ENCODE data around the gene ZC2HC1B.
A peak's percentile ranks its signal among the peaks of the same experiment; 100 is the strongest.

The ZC2HC1B gene

GRCh38 chr6:143964674-143965081 lies 100.4 kb downstream of the ZC2HC1B start:
- no peak for FAIRE-seq

DNA sequence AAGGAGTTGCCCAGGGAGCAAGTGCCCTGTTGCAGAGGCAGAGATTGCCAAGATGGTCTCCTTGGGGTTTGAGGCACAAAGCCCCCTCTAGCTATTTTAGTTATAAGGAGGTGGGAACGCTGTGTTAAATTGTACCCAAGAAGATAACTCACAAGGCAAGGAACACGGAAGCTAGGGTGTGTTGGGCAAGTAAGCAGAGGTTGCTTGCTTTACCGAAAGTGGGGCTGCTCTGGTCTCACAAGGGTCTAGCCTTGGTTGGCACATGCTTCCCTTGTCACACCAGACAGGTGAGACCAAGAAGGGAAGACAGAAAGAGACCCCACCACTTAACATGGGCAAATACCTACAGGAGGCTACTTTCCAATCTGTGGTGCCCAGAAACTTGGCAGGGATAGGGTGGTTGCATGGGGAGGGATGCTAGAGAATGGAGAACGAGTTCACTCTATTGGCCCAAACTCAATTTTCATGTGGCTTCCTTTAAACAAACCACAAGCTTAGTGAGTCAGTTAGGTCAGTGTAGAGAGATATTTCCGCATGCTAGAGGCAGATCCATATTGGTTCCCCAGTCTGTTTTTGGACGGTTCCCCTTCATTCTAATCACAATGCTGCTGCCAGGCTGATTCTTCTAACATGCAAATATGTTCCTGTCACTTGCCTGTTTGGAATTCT lies 101.4 kb downstream of the ZC2HC1B start:
- FAIRE-seq: no peak

DNA sequence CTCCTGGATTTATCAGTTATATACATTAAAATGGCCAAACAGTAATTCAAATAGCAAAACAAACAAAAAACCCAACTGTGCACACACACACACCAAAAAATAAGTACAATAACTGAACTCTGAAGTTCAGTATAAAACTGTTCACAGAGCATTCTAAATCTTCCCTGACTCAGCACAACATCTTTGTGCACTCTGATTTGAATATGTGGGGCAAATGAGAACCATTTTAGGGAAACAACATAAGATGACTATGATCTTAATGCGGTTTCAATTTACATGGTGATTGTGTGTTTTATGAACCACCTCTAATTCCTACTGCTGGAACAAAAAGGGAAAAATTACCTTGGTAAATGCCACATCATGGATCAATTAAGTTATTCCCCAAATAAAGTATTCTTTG lies 102.0 kb downstream of the ZC2HC1B start:
- FAIRE-seq: no peak

DNA sequence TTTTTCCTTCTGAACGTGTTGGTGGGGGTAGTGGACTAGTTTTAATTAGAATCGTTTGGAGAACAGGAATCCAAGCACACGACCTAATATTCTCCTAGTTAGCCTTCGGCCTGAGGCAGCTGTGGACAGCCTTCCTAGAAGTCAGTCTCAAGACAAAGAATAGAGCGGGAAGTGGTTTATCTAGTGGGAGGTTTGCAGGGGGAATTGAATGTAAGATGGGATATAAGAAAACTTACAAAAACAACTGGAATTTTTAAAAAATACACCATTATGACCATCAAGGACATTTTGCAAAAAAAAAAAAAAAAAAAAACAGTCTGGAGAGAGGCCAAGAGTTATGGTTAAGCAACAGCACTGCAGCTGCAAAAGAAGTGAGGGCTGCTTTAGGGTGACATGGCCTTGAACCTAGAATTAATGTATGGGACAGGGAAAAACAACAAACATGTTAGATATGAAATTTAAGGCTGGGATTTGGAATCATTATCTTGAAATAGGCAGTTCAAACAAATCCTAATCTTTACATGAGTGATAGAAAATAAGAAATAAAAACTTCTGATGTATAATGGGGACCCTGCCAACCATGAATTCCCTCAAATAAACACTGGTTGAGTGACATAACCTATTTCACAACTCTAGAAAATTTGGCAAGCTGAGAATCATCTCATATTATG lies 103.6 kb downstream of the ZC2HC1B start:
- peak; percentile 93 for FAIRE-seq

DNA sequence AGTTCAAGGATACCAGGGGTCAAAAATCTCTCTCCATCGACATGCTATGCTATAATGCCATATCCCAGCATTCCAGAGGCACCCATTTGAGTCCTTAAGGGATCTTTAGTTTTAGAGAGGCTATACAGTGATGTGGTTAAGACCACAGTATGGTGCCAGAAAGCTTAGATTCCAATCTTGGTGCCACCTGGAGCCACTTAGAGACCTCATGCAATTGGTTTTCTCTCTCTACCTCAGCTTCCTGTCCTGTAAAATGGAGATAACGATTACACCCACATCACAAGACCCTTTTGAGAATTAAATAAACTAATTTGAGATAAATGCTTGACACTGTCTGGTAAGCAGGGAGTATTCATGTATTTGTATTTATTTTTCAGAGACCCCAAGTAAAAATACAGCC lies 104.8 kb downstream of the ZC2HC1B start:
- no peak for FAIRE-seq

DNA sequence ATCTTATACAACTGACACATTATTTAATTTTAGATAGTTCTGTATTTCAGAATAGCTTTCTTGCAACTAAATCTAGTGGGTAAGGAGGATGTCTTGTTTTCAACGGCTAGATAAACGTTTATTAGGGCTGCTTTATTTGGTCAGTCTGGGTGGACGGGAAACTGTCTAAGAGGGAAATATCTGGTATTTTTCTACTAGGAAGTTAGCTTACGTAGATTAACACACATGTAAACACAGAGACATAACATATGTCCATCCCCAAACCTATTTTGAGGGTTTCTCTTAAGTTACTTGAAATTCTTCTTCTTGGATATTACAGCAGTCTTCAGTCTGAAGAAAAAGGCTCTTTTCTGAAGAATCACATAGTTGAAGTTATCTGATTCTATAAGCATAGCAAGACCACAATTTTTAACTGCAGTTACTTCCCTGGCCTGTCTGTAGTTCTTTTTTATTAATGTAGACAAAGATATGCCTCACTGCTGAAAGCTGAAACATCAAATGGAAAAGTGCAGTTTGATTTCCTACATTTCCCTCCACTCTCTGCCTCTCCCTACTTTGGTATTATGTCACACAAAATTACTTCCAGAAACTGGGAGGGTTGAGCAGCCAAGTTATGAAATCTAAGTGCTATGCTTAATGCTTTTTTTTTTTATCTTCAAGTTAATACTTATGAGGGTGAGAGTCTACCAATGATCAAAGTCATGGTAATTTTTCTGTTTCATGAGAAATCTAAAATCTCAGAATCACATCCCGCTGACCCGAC lies 106.4 kb downstream of the ZC2HC1B start:
- peak; percentile 86 for FAIRE-seq

GRCh38 chr6:143971482-143972205 lies 107.4 kb downstream of the ZC2HC1B start:
- peak; percentile 96 for FAIRE-seq

DNA sequence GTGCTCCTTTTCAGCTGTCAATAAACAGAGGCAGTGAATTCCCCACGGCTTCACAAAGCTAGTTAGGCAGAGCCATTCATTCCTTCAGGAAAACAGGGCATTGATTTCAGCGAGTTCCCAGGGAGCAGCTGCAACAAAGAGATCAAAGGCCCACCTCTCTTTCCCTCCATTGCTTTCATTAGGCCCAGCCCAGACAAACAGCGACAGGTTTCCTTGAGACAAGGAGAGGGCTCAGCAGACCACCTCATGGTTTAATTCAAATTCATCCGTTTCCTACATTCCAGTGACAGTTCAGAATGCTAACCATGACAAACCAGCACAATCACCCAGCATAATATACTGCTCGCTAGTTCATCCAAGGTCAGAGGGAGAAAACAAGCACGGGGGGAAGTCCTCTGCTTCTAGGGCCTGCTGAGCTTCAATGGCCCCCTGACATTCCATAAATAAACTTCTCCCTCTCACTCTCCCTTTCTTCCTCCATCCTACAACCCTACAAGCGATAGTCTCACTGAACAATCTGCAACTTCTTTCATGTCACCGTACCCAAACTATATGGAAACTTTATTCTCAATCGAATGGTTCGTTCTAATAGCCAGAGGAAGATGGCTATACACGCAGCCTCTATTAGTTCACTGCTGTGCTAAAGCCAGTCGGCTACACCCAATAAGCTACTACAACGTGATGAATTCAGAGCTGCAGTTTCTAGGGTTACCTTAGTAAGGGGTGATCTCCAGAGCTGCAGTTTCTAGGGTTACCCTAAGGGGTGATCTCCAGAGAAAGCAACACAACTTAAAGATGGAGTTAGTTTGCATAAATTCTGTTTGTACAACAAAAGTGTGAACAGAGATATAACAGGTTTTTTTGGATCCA lies 109.1 kb downstream of the ZC2HC1B start:
- no peak for FAIRE-seq

GRCh38 chr6:143974089-143974488 lies 109.8 kb downstream of the ZC2HC1B start:
- FAIRE-seq: peak; percentile 70

DNA sequence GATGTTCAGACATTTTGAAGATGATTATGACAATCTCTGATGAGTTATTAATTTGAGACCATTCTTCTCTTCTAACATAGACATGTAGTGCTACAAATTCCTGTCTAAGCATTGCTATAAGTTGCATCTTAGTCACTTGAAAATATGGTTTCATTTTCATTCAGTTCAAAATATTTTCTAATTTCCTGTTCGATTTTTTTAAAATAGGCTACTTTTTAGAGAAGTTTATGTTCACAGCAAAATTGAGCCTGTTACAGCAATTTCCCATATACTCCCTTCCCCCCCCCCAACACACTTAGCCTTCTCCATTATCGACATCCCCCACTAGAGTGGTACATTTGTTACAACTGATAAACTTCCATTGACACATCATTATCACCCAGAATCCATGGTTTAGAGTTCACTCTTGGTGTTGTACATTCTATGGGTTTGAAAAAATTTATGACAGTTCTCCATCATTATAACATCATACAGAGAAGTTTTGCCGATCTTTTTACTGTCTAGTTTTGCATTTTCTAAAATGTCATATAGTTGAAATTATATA lies 112.6 kb downstream of the ZC2HC1B start:
- FAIRE-seq: no peak

DNA sequence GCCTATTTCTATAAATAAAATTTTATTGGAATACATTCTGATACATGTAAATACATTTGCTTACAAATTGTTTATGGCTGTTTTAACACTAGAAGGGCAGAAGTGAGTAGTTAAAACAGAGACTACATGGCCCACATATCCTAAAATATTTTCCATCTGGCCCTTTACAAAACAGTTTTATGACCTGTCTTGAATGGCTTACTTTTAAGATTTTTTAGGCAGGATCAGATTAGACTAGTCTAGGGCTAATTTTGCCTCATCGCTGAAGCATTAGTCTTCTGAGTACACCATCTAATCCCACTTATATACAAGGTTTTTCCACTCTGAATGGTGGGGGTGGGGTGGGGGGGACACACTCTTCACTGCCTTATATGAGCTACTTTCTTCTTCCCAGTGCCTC lies 116.6 kb downstream of the ZC2HC1B start:
- FAIRE-seq: no peak

DNA sequence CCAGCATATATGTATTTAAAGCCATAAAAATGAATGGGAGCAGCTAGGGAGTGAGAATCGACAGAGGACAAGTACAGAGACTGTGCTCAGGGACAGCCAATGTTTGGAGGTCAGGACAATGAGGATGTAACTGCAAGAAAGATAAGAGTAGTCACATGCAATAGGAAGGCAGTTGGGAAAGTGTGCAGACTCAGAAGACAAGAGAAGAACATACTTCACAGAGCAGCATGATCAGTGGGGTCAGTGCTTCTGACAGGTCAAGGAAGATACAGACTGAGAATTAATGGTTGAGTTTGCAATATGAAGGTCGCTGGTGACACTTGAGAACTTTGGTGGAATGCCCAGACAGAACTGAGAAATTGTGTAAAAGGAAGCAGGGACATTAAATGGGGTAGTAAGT lies 118.7 kb downstream of the ZC2HC1B start:
- no peak for FAIRE-seq

DNA sequence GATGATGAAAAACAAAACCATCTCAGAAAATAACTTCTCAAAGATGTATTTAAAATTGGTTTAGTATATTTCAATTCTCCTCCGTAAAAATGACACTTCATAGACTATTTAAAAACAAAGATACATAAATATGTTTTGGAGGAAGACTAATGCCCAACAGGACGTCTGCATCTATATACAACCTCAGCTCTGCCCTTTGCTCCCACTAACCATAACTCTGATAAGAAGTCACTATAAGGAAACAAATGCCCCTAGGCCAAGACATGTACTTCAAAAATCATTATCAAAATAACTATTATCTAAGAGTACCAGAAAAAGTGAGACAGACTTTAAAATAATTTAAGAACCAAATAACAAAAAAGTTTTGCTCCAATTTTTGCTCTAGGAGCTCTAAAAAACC lies 120.4 kb downstream of the ZC2HC1B start:
- no peak for FAIRE-seq

DNA sequence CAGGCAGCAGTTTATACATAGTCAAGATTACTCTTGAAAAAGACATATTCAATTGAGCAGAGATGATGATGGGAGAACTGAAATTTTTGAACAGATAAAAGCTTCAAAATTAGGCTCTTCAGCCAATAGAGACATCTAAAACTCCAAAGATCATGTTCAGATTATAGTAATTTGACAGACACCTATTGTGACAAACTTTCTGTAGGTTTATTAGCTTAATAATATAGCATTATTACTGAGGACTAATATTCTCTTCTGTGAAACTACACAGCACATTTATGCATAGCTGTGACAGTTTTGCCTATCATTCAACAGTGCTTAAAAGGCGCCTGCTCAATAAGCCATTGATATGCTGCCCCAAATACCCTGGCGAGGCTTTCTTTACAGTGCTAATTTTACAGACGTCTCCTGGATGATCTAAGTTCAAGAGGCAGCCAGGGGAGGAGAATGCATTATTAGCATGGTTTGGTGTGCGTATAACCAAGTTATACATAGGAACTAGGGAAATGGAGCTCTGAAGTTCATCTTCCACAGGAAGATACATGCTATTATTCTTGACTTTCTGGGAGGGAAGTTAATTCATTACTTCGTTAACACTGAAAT lies 122.3 kb downstream of the ZC2HC1B start:
- no peak for FAIRE-seq
